Jurkat, Clone E6-1 (cell line): Measurements from ENCODE around the gene L3MBTL4.
"Not testable (repeated sequence)": the region's sequence is repeated elsewhere in the genome, so short reads cannot be mapped to it uniquely, and the experiment has no call there.

Source experiments
- DNase-seq: peaks from one replicate; pipeline ENCODE4 v3.0.0-alpha.2; 2011; ENCODE audit warnings: low read depth, low spot score
- H3K4me3 ChIP-seq: 2 replicates; pipeline ENCODE4 v1.5.1; 2011; ENCODE audit warnings: mild to moderate bottlenecking, low read length, control low read depth, moderate library complexity

The L3MBTL4 gene

DNA sequence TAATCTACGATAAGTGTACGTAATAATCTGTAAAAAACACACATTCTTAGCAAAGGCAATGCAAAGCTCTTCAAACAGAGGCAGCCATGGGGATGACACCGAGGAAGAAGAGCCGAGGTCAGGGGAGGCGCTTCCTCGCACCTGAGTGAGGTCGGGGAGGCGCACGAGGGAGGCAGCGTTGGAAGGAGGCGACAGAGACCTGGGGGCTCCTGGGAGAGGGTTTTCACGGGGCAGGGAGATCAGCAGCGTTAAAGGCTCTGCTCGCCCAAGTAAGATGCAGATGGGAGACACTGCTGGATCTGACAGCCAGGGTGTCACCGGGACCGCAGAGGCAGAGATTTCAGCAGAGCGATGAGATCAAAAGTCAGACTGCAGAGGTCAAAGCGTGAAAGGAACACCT is 143.1 kb downstream of the L3MBTL4 start:
- no peak overlapping the region for H3K4me3 ChIP-seq
- no peak for DNase-seq

DNA sequence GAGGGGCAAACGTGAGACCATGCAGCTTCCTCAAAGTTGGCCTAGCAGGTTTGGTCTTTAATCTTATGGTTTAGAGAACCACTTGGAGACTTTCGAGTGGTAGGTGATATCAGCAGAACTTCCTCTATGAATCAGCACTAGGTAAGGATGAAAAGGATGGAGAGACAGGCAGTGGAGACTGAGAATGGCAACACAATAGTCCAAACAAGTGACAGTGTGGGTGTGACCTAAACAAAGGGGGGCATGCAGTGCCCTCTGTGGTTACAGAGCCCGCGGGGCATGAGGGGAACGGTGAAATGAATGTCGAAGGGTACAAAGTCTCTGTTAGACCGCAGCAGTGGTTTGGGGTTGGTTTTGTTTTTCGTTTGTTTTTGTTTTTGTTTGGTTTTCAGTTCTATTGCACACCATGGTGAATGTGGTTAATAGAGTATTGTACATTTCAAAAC is 143.9 kb downstream of the L3MBTL4 start:
- H3K4me3 ChIP-seq, result no peak overlapping the region
- DNase-seq, result peak; percentile 32

DNA sequence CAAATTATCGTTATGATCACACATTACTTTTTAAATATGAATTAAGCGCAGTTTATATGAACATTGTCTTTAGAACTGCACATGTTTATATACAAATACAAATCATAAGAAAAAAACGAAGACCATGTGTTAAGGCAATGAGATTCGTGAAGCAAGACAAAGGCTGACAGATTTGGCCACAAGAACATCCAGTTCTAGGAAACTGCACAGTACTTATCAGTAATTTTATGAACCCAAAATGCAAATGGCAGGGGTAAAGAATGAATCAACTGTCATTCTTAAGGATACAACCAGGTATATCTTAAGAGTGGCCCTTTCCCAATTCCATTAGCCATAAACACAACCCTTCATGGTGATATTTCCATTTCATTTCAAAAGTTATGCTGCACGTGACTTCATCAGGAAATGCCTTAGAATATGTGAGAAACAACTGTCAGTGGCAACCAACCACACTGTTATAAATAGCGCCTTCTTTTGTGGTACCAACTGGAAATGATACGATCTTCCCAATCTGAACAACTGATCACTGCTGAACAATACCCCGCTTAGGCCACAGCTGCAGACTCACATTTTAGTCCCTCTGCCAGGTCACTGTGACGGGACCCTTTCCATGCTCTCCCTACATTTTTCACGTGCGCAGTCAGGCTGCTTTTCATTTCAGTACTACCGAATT is 144.9 kb downstream of the L3MBTL4 start:
- peak; percentile 68 for DNase-seq
- H3K4me3 ChIP-seq, result no peak overlapping the region

DNA sequence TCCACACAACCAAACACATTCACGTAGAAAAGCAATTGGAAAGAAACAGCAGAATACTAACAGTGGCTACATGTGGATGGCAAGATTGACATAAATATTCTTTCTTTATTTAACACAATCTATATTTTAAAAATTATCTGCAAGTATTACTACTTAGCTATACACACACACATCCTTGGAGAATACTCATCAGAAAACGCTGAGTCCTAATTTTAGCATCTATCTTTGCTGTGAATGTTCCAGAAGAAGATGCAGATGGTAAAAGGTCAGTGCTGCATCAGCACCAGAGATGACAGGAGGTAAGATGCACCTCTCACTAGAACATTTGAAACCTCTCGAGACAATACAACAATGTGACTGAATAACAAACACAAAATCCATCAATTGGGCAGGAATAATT is 148.5 kb downstream of the L3MBTL4 start:
- no peak for DNase-seq
- H3K4me3 ChIP-seq, result no peak overlapping the region

DNA sequence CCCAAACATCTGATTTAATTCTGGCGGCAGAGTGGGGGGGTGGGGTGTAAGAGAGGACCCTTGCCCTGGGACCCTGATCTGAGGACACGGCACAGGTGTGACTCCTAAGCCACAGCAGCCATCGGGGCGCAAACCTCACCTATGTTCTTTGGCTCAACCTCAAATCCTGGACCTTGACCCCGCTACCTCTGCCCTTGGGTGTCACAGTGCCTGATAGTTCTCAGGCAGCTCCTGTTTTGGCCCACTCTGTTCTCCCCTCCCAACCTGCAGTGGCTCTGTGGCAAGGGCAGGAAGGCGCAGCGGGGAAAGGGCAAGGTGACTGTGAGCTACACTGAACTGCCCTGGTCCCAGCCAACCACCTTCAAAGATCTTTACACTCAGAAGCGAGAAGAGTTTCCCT is 152.8 kb downstream of the L3MBTL4 start:
- no peak overlapping the region for H3K4me3 ChIP-seq
- no peak for DNase-seq

DNA sequence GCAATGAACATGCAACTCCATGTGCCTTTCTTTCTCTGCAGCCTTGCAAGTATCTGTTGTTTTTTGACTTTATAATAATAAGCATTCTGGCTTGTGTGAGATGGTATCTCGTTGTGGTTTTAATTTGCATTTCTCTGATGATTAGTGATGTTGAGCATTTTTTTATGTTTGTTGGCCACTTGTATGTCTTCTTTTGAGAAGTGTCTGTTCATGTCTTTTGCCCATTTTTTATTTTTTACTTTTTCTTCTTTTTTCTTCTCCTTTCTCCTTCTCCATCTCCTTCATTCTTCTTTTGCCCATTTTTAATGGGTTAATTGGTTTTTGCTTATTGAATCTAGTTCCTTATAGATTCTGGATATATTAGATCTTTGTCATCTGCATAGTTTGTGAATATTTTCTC is 155.4 kb downstream of the L3MBTL4 start:
- DNase-seq, H3K4me3 ChIP-seq: not testable (repeated sequence)

DNA sequence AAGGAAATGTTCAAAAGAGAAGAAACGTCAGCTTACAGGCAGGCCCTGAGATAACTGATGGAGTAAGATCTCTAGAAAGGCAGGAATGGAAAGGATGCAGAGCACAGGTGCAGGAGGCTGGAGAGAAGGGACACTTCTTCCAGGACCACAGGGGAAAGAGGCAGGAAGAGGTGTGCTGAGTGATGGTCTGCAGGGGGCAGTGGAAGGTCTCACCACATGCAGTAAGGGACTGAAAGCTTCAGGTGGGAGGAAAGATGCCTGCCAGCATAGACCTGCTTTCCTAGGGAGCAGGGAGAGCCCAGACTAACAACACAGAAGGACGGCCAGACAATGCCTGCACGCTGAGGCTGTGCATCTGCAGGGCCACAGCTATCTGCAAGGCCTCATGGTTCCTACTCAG is 156.8 kb downstream of the L3MBTL4 start:
- DNase-seq, result no peak
- no peak overlapping the region for H3K4me3 ChIP-seq

DNA sequence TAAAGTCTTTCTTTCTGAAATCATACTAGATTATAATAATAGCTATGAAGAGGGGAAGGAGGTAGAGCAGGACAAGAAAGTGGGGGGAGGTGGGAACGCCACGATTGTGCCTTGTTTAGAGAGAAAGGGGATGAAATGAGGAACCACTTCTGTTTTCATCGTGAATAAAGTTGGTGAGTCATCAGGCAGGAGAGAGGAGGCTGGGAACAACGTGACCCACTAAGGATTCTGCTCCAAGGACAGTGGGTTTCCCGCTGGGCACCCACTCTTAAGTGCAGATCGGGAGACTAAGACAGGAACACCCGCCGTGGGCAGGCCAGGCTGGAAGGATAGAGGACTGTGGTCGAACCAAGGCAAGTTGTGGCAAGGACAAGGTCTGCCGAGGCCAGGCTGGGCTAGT is 158.2 kb downstream of the L3MBTL4 start:
- DNase-seq, result no peak
- H3K4me3 ChIP-seq, result no peak overlapping the region

DNA sequence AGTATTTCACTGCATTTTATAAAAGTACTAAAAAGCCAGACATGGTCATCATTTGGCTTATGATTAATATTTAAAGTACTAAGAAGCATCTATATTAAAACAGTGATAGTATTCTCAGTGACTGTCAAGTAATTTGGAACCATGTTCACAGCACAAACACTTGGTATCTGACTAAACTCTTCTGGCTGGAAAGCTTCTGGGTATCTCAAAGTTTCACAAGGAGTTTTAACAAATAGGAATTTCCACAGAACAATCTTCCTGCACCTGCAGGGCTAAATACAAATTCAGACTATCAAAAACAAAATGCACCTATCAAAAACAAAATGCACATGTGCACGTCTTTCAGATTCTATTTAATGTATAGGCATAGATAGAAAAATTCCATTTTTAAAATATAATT is 158.8 kb downstream of the L3MBTL4 start:
- DNase-seq, result no peak
- no peak overlapping the region for H3K4me3 ChIP-seq

DNA sequence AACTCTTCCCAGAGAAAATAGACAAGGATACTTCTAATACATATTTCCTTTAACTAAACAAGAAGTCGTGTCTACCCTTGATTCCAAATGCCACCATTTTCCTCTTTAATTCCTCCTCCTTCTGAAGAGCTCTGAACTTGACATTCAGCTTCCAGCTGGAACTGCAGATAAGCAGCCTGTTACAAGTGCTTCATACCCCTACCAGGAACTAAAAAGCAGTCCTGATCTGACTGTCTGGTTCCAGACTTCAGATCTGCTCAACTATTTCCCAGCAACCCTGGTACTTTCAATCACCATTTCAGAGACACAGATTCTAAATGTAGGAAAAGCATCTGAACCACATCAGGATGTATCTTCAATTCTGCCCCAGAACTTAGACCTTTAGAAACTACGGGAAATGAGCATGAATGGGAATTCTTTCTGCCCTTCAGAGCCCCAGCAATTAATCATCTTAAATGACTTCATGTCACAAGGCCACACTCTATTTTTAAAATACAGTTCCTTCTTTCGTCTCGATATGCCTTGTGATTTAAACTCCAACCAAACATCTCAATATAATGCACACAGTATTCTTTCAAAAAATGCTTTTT is 159.5 kb downstream of the L3MBTL4 start:
- H3K4me3 ChIP-seq, result no peak overlapping the region
- DNase-seq, result no peak

DNA sequence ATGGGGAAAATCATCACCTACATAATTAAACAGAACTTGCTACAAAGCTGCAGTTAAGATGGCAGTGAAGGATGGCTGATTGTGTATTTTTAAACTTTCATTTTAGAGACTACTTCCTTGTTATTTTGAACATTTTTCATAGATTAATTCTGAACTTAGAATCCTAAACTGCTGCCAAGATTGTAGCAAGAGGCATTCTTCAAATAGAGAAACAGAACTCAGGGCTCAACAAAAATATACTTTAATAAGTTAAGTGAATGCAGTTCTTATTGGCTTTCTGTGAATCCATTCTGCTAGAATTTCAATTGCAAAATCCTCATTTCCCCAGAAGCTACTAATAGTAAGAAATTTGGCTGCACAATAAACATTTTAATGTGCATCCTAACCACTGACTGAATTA is 160.3 kb downstream of the L3MBTL4 start:
- no peak overlapping the region for H3K4me3 ChIP-seq

DNA sequence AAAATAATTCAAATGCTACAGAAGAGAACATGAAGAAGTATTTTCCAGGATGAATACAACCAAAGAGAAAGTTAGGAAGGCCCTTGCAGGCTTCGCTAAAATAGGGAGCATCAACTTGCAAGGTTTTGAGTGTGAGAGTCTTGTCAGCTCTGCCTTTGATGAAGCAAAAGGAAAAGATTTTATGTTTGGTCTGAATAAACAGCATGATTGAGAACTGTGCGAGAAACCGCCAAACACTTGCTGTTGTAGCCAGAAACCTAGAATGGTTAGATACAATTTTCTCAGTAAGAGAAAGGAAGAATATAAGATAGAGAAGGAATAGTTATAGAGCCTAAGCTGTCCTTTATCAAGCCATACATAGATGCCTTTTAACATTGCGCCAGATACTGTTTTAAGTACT is 163.6 kb downstream of the L3MBTL4 start:
- no peak overlapping the region for H3K4me3 ChIP-seq
- no peak for DNase-seq

More for the DNA sequence above, 160.3 kb downstream of the L3MBTL4 start:
- no peak for DNase-seq

DNA sequence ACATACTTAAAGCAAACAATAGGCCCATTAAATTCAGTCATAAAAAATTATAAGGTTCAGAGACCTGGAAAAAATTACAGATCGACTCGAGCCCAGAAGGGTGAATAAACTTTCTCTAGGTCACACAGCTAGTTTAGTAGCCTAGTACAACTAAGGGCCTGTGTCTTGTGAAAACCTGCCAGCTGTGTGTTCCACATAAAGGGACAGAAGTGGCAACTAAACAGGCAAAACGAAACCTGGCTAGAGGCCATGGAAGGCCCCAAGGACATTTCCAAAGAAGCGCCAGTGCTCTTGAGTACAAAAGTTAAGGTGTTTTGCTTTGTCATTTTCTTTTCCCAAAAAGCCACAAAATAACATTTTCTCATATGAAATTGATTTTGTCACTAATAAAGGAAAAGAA is 164.9 kb downstream of the L3MBTL4 start:
- no peak overlapping the region for H3K4me3 ChIP-seq
- DNase-seq, result no peak

DNA sequence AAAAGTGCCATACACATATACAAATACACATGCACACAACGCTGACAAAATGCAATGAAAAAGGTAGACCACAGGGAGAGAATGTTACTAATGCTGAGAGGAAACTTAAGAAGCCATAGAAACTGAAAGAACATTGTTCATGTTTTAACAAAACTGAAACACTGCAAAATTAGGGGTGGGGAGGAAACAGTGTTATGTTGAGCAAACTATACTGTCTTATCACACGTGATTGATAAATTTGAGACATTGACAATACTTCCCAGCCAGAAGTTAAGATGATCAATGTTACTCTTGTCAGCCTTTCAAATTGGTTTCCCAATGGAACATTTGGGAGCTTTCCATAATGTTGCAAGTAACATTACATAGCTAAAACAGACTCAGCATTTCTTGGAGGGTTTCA is 165.5 kb downstream of the L3MBTL4 start:
- DNase-seq, result no peak
- no peak overlapping the region for H3K4me3 ChIP-seq

DNA sequence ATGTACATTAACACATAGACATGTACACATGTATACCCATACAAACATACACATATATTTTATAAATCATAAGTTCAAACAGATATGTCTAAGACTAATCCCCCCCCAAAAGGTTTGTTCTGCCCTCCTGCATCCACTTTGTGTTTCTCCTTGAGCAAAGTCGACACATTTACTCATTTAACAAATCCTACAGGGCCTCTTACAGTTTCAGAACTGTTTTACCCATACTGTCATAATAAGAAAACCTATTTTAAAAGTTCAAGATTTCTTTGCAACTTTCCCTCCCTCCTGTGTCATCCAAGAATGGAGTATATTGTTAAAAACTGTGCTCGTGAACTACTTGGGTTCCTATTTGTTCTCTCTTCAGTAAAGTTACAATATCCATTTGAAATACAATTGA is 166.7 kb downstream of the L3MBTL4 start:
- H3K4me3 ChIP-seq, result no peak overlapping the region
- DNase-seq, result no peak

DNA sequence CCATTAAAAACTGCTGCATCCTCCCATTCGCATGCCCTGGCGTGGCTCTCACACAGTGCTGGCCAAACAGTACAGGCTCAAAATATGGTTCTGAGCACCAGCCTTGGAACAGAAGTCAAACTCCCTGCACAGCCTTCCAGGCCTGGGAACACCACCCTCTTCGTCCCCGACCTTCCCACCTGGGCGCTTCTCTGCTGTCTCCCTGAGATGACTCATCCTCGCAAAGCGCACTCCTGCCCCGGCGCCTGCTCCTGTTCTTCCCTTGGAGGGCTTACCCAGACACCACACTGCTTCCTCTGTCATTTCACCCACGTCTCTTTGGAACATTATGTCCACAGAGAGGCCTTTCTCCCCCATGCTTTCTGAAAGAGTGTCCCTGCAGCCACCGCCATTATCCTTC is 172.7 kb downstream of the L3MBTL4 start:
- no peak overlapping the region for H3K4me3 ChIP-seq
- no peak for DNase-seq

DNA sequence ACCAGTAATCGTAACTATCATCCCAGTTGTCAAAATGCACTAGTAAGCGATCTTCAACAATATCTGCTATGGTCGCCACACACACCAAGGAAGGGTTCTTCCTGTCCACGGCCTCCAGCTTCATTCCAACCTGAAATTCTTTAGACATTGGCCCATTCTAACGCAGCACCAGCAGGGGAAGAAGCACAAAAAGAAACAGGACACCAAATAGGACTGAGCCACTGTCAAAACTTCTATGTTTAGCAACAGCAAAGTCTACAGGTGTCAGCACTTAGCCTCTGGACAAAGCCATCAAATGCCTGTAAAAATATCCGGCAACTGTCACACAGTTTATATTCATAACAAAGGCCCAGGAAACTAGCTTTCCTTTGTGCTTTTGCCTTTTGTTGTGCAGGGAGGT is 175.0 kb downstream of the L3MBTL4 start:
- no peak overlapping the region for H3K4me3 ChIP-seq
- no peak for DNase-seq

DNA sequence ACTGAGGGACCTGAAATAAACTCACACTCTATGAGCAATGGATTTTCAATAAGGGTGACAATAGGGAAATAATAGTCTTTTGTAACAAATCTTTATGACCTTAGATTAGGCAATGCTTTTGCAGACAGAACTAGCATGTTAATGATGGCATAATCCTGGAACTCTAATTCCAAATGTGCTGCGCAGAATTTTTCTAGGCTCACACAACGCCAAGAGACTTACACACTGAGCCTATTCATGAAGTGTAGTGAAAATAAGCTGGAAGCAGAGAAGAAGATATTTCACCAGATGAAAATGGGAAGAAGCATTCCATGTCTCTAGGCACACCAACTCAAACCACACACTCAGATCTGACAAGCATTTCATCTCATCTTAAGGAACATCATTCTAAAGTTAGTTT is 178.5 kb downstream of the L3MBTL4 start:
- no peak for DNase-seq
- H3K4me3 ChIP-seq, result no peak overlapping the region

DNA sequence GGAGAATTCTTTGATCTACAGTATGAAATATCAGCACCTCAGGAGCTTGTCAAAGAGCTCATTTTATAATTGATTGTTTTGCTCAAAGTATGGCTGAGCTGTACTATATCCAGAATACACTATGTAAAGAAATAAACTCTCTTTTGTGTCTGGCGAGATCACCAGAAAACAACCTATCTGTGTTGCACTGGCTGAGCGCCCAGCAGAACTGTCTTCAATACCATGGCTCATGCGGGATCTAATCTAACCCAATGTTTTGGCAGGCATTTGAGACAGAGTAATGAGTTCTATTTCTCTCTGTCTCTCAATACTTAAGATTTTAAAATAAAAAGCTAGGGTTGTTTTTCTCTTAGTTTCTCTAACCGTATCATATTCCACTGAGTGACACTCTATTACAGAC is 192.4 kb downstream of the L3MBTL4 start:
- no peak for DNase-seq
- H3K4me3 ChIP-seq, result no peak overlapping the region

DNA sequence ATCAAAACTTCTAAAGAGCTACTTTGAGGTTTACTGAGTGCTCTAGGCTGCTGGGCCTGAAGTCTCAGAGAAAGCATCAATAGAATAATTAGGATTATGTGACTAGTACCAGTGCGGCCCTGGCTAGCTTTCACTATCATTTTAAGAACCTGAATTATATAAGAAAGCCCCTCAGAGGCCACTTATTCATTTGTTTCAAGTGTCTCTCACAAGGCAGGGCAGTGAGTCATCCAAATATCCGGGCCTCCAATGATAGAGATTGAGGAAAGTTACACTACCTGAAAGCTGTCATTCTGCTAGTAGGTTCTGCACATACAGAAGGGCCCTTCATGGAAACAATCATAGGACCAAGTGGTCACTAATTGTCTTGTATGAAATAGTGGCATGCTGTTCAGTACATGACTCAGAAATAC is 193.1 kb downstream of the L3MBTL4 start:
- no peak for DNase-seq

DNA sequence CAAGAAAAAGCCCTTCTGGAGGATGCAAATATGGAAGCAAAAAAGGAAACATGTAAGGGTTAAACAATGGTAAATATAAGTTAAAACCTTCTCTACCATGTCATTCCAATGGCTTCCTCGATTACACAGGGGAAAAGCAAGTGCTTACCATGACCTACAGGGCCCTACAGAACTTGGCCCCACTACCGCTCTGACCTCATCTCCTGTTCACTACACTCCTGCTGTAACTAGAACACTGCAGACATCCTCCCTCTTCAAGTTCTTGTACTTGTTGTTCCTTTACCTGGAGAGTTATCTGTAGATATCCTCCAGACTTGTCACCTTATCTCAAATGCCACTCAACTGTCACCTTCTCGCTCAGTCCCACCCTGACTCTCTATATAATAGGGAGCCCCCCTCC is 194.6 kb downstream of the L3MBTL4 start:
- no peak overlapping the region for H3K4me3 ChIP-seq

More for the DNA sequence above, 193.1 kb downstream of the L3MBTL4 start:
- no peak overlapping the region for H3K4me3 ChIP-seq

More for the DNA sequence above, 194.6 kb downstream of the L3MBTL4 start:
- DNase-seq, result no peak
